Measurements from ENCODE around the gene SGCA. TPM values are rescaled to one million over a fixed set of nuclear protein-coding genes. Genes with fewer than 3 reads are reported as not detected.

The SGCA gene
- total RNA-seq, 1 experiment from 2014 or later, result not detected

- Histone ChIP-seq H2AFZ (ENCODE audit: low read length) (no peak overlapping the region), H3K4me2 (ENCODE audit: low read length) (no peak overlapping the region), H3K27ac (ENCODE audit: low read length) (no peak overlapping the region), H3K36me3 (ENCODE audit: low read depth, low read length) (0 out of 2 replicates have a peak, but pooled peaks cover under 1% of the 10 kb centered on the region), H3K79me2 (ENCODE audit: low read length) (no peaks in the 10 kb centered on the region), H3K4me3 (ENCODE audit: low read length) (no peak overlapping the region), H4K20me1 (ENCODE audit: low read length) (no peaks in the 10 kb centered on the region), H3K4me1 (ENCODE audit: insufficient read depth, low read length) (peaks cover 18% of the 10 kb centered on the region), H3F3A (ENCODE audit: low read length, unreplicated experiment) (no peaks in the 10 kb centered on the region), H3K27me3 (ENCODE audit: low read length) (no peaks in the 10 kb centered on the region), H3K9ac (ENCODE audit: low read length) (no peak overlapping the region), H3K9me3 (ENCODE audit: low read length) (no peaks in the 10 kb centered on the region), H3K9me2 (replicated peaks; ENCODE audit: low read length) (no peaks in the 10 kb centered on the region)
- DNase-seq (no peak), ATAC-seq (no peak)
- ChIA-PET CTCF (no interaction called here), POLR2A (ENCODE audit: unreplicated experiment) (no interaction called here)
- no TSS peak for BruUV-seq (replicated peaks)
- TF ChIP-seq CTCF (conservative IDR thresholded peaks at IDR 0.05; ENCODE audit: low read depth, low read length) (no peak), EZH2 (IDR thresholded peaks at IDR 0.05; ENCODE audit: low read length, unreplicated experiment) (no peak), EZH2phosphoT487 (IDR thresholded peaks at IDR 0.05; ENCODE audit: borderline replicate concordance, low read length) (no peak)
- intact Hi-C loops (cut with micrococcal nuclease), result no loop called here
Measured at GRCh38 chr17:50181144-50181543, 15.3 kb downstream of the SGCA start.

- ChIA-PET POLR2A (ENCODE audit: unreplicated experiment) (no interaction called here), CTCF (no interaction called here)
Measured at GRCh38 chr17:50181591-50182560, 16.1 kb downstream of the SGCA start.

More at GRCh38 chr17:50181591-50182560, 16.1 kb downstream of the SGCA start:
- Histone ChIP-seq H3K79me2 (ENCODE audit: low read length) (no peaks in the 10 kb centered on the region), H3K27me3 (ENCODE audit: low read length) (no peaks in the 10 kb centered on the region), H3K9me2 (replicated peaks; ENCODE audit: low read length) (no peaks in the 10 kb centered on the region), H3F3A (ENCODE audit: low read length, unreplicated experiment) (no peaks in the 10 kb centered on the region), H3K4me3 (ENCODE audit: low read length) (no peak overlapping the region), H3K36me3 (ENCODE audit: low read depth, low read length) (peaks cover 4% of the 10 kb centered on the region; the same call in 1 of the 2 replicates), H4K20me1 (ENCODE audit: low read length) (no peaks in the 10 kb centered on the region), H3K4me2 (ENCODE audit: low read length) (no peak overlapping the region), H3K9me3 (ENCODE audit: low read length) (no peaks in the 10 kb centered on the region), H2AFZ (ENCODE audit: low read length) (no peak overlapping the region), H3K9ac (ENCODE audit: low read length) (no peak overlapping the region), H3K27ac (ENCODE audit: low read length) (no peak overlapping the region), H3K4me1 (ENCODE audit: insufficient read depth, low read length) (peaks cover 18% of the 10 kb centered on the region)
- no TSS peak for BruUV-seq (replicated peaks)
- intact Hi-C loops (cut with micrococcal nuclease), result no loop called here
- no peak for ATAC-seq
- no peak for DNase-seq
- TF ChIP-seq EZH2phosphoT487 (IDR thresholded peaks at IDR 0.05; ENCODE audit: borderline replicate concordance, low read length) (no peak), EZH2 (IDR thresholded peaks at IDR 0.05; ENCODE audit: low read length, unreplicated experiment) (no peak), CTCF (conservative IDR thresholded peaks at IDR 0.05; ENCODE audit: low read depth, low read length) (no peak)
